Keratinocyte (primary cell): Measurements from ENCODE around the gene SCO1.

Experiments used
- CTCF ChIP-seq, 3 experiments: IDR thresholded peaks in 1 of 3; conservative IDR thresholded peaks in 1 of 3; optimal IDR thresholded peaks in 1 of 3; 2 replicates in 2 of 3; 3 replicates in 1 of 3; pipeline versions ENCODE3 to v1.5.1; 2011; ENCODE audit warnings: low read length in 3 of 3, mild to moderate bottlenecking in 3 of 3, moderate library complexity in 2 of 3, control low read depth in 1 of 3, inconsistent platforms in 1 of 3; ENCODE audit not compliant: insufficient read depth in 2 of 3; ENCODE audit errors: extremely low read depth in 1 of 3
- EZH2 ChIP-seq: IDR thresholded peaks from one replicate; pipeline ENCODE4 v1.6.1; 2012; ENCODE audit warnings: inconsistent platforms, mild to moderate bottlenecking, low read length, moderate library complexity

GRCh38 chr17:10742431-10742830, 45.1 kb upstream of the SCO1 start:
- no peak for TF ChIP-seq EZH2
- no peak for TF ChIP-seq CTCF (optimal IDR thresholded peaks at IDR 0.05 in 1 of 3, IDR thresholded peaks at IDR 0.05 in 1 of 3, conservative IDR thresholded peaks at IDR 0.05 in 1 of 3; ENCODE audit: extremely low read depth in 1 of 3, insufficient read depth in 2 of 3, low read length in 3 of 3)
